ENCODE results near the gene KLHDC4.

DNA sequence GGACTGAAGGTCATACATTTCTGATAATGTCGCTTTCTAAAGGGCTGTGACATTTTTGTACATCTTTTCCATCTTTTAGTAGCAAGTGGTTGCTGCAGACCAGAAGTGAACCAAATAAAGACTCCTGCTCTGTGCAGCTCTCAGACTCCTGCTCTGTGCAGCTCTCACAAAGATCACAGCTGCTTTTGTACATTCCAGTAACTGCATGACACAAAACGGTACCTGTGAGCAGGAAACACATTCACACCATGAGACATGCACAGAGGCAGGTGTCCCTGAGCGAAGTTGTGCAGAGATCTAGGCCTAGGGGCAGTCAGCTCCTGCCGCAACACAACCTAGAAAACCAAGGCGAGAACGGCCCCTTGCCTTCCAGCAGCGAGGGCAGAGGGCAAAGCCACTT is 67.5 kb downstream of the KLHDC4 start:
- TF ChIP-seq POLR2A (IDR thresholded peaks at IDR 0.05): no peak
- TF ChIP-seq, protein P1, sequence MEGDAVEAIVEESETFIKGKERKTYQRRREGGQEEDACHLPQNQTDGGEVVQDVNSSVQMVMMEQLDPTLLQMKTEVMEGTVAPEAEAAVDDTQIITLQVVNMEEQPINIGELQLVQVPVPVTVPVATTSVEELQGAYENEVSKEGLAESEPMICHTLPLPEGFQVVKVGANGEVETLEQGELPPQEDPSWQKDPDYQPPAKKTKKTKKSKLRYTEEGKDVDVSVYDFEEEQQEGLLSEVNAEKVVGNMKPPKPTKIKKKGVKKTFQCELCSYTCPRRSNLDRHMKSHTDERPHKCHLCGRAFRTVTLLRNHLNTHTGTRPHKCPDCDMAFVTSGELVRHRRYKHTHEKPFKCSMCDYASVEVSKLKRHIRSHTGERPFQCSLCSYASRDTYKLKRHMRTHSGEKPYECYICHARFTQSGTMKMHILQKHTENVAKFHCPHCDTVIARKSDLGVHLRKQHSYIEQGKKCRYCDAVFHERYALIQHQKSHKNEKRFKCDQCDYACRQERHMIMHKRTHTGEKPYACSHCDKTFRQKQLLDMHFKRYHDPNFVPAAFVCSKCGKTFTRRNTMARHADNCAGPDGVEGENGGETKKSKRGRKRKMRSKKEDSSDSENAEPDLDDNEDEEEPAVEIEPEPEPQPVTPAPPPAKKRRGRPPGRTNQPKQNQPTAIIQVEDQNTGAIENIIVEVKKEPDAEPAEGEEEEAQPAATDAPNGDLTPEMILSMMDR (IDR thresholded peaks at IDR 0.05): no peak
- no peak for TF ChIP-seq EP300 (IDR thresholded peaks at IDR 0.05)
